OCI-LY3 (cell line): ENCODE data around the gene KRTAP4-8.

ENCODE experiments used
- EZH2phosphoT487 ChIP-seq: fragments of 200-600 bp; shearing (Covaris generic); IDR thresholded peaks from 2 replicates; pipeline ENCODE4 v1.6.1; 2018; ENCODE audit warnings: antibody characterized with exemption, mixed run types, low read depth
- TF ChIP-seq, protein P1 (sequence below): fragments of 200-600, 300-600 bp; sonication (generic); IDR thresholded peaks from 2 replicates; pipeline ENCODE4 v1.5.1; 2014; ENCODE audit warnings: antibody characterized with exemption, low read length, low read depth

DNA sequence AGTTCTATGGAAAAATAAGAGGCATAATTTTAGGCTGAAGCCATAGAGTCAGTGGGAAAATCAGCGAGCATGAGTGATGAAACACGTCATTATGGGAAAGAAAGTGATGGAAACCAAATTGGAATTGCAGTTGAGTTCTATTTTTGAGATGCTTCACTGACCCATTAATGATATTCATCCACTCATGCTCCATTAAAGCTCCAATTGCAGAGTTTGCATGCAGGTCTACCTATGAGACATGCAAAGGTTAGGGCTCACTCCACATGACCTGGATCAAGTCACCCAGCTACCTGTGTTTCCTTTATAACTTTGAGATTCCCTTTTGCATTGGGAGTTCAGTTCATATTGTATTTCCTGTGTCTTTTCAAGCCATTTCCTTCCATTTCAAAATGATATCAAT lies 24.3 kb downstream of the KRTAP4-8 start:
- TF ChIP-seq, protein P1, sequence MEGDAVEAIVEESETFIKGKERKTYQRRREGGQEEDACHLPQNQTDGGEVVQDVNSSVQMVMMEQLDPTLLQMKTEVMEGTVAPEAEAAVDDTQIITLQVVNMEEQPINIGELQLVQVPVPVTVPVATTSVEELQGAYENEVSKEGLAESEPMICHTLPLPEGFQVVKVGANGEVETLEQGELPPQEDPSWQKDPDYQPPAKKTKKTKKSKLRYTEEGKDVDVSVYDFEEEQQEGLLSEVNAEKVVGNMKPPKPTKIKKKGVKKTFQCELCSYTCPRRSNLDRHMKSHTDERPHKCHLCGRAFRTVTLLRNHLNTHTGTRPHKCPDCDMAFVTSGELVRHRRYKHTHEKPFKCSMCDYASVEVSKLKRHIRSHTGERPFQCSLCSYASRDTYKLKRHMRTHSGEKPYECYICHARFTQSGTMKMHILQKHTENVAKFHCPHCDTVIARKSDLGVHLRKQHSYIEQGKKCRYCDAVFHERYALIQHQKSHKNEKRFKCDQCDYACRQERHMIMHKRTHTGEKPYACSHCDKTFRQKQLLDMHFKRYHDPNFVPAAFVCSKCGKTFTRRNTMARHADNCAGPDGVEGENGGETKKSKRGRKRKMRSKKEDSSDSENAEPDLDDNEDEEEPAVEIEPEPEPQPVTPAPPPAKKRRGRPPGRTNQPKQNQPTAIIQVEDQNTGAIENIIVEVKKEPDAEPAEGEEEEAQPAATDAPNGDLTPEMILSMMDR: no peak
- TF ChIP-seq EZH2phosphoT487: no peak
